Astrocyte (in vitro differentiated cells and primary cell): ENCODE data around the gene PPM1L. TPM values are rescaled to one million over a fixed set of nuclear protein-coding genes. Genes with fewer than 3 reads are reported as not detected.

Experiments
- DNase-seq: peaks from one replicate; pipeline ENCODE4 v3.0.0-alpha.2; 2010; ENCODE audit warnings: low read depth
- FAIRE-seq: peaks from 2 replicates; lab custom pipeline; 2011; peaks lifted over from hg19 to GRCh38; lab: Jason Lieb, UNC
- H2AFZ ChIP-seq: 2 replicates; pipeline ENCODE4 v1.6.0; 2012; ENCODE audit warnings: low read depth, low read length, inconsistent platforms
- H3K27ac ChIP-seq: 2 replicates; pipeline ENCODE4 v1.5.1; 2011; ENCODE audit warnings: low read depth, low read length, inconsistent platforms
- H3K27me3 ChIP-seq: 2 replicates; pipeline ENCODE4 v1.6.0; 2011; ENCODE audit warnings: low read length, inconsistent platforms; ENCODE audit not compliant: insufficient read depth
- H3K36me3 ChIP-seq: 2 replicates; pipeline ENCODE4 v1.5.1; 2011; ENCODE audit warnings: low read length, inconsistent platforms; ENCODE audit not compliant: insufficient read depth
- H3K4me1 ChIP-seq: 2 replicates; pipeline ENCODE4 v1.5.1; 2011; ENCODE audit warnings: low read length, inconsistent platforms; ENCODE audit not compliant: insufficient read depth
- H3K4me2 ChIP-seq: 2 replicates; pipeline ENCODE4 v1.6.0; 2012; ENCODE audit warnings: low read length, inconsistent platforms
- H3K4me3 ChIP-seq: 2 replicates; pipeline ENCODE4 v1.5.1; 2011; ENCODE audit warnings: low read depth, mild to moderate bottlenecking, low read length, inconsistent platforms; ENCODE audit not compliant: insufficient read depth
- H3K79me2 ChIP-seq: 2 replicates; pipeline ENCODE4 v1.6.0; 2012; ENCODE audit warnings: mild to moderate bottlenecking, low read length, inconsistent platforms; ENCODE audit not compliant: insufficient read depth
- H3K9ac ChIP-seq: 2 replicates; pipeline ENCODE4 v1.6.0; 2012; ENCODE audit warnings: mild to moderate bottlenecking, low read length, inconsistent platforms
- H3K9me3 ChIP-seq: 2 replicates; pipeline ENCODE4 v1.5.1; 2012; ENCODE audit warnings: low read depth, mild to moderate bottlenecking, low read length, inconsistent platforms; ENCODE audit not compliant: insufficient read depth
- H4K20me1 ChIP-seq: 2 replicates; pipeline ENCODE4 v1.6.0; 2012; ENCODE audit warnings: low read length, inconsistent platforms; ENCODE audit not compliant: insufficient read depth
- H3K27ac Mint-ChIP-seq: one replicate; pipeline ENCODE4 v1.8.0; 2021; ENCODE audit warnings: mild to moderate bottlenecking, mixed read lengths; ENCODE audit not compliant: unreplicated experiment
- H3K27me3 Mint-ChIP-seq: one replicate; pipeline ENCODE4 v1.8.0; 2021; ENCODE audit warnings: low read depth, mixed read lengths; ENCODE audit not compliant: unreplicated experiment
- H3K36me3 Mint-ChIP-seq: one replicate; pipeline ENCODE4 v1.8.0; 2021; ENCODE audit warnings: low read depth, mixed read lengths; ENCODE audit not compliant: unreplicated experiment
- H3K4me1 Mint-ChIP-seq: one replicate; pipeline ENCODE4 v1.8.0; 2021; ENCODE audit warnings: low read depth, mixed read lengths; ENCODE audit not compliant: unreplicated experiment
- H3K4me3 Mint-ChIP-seq: one replicate; pipeline ENCODE4 v1.8.0; 2021; ENCODE audit warnings: mild to moderate bottlenecking, moderate library complexity, mixed read lengths; ENCODE audit not compliant: unreplicated experiment
- H3K9me3 Mint-ChIP-seq: one replicate; pipeline ENCODE4 v1.8.0; 2021; ENCODE audit warnings: mild to moderate bottlenecking, mixed read lengths; ENCODE audit not compliant: unreplicated experiment
- CTCF ChIP-seq: IDR thresholded peaks from 2 replicates; pipeline ENCODE4 v1.5.1; 2011; ENCODE audit warnings: low read depth, mild to moderate bottlenecking, inconsistent platforms, low read length, moderate library complexity; ENCODE audit not compliant: insufficient read depth
- EZH2 ChIP-seq: IDR thresholded peaks from 2 replicates; pipeline ENCODE4 v1.6.1; 2012; ENCODE audit warnings: mild to moderate bottlenecking, low read length, inconsistent platforms; ENCODE audit not compliant: insufficient read depth
- total RNA-seq: library from RNA; stranded (reverse); gene quantifications from 2 replicates; pipeline ENCODE4 v1.2.1, GENCODE V29; 2021

Gene PPM1L
- total RNA-seq, 1 donor from 2014 or later: 6.3 TPM

GRCh38 chr3:160768031-160768430 lies 12.0 kb downstream of the PPM1L start:
- Mint-ChIP-seq H3K9me3 (no peaks in the 10 kb centered on the region), H3K27me3 (no peaks in the 10 kb centered on the region), H3K36me3 (no peaks in the 10 kb centered on the region), H3K4me3 (no peak overlapping the region), H3K27ac (no peak overlapping the region), H3K4me1 (no peaks in the 10 kb centered on the region)
- FAIRE-seq: no peak
- Histone ChIP-seq H3K4me2 (no peak overlapping the region), H3K4me3 (no peak overlapping the region), H4K20me1 (no peaks in the 10 kb centered on the region), H2AFZ (no peak overlapping the region), H3K79me2 (no peaks in the 10 kb centered on the region), H3K4me1 (no peaks in the 10 kb centered on the region), H3K9me3 (no peaks in the 10 kb centered on the region), H3K27me3 (no peaks in the 10 kb centered on the region), H3K27ac (no peak overlapping the region), H3K36me3 (no peaks in the 10 kb centered on the region), H3K9ac (no peak overlapping the region)
- TF ChIP-seq CTCF (no peak), EZH2 (no peak)
- DNase-seq: no peak

- Histone ChIP-seq H3K36me3 (no peaks in the 10 kb centered on the region), H3K27ac (no peak overlapping the region), H2AFZ (no peak overlapping the region), H3K9ac (no peak overlapping the region), H3K4me1 (no peaks in the 10 kb centered on the region), H3K4me2 (no peak overlapping the region), H4K20me1 (no peaks in the 10 kb centered on the region), H3K9me3 (no peaks in the 10 kb centered on the region), H3K27me3 (no peaks in the 10 kb centered on the region), H3K79me2 (no peaks in the 10 kb centered on the region), H3K4me3 (no peak overlapping the region)
- no peak for TF ChIP-seq CTCF
- no peak for TF ChIP-seq EZH2
- Mint-ChIP-seq H3K4me1 (no peaks in the 10 kb centered on the region), H3K9me3 (no peaks in the 10 kb centered on the region), H3K4me3 (no peak overlapping the region), H3K27me3 (no peaks in the 10 kb centered on the region), H3K27ac (no peak overlapping the region), H3K36me3 (no peaks in the 10 kb centered on the region)
- FAIRE-seq (no peak), DNase-seq (no peak)
Measured at GRCh38 chr3:160768918-160769317, 12.9 kb downstream of the PPM1L start.

- Histone ChIP-seq H3K9me3 (no peaks in the 10 kb centered on the region), H3K79me2 (no peaks in the 10 kb centered on the region), H3K4me1 (no peaks in the 10 kb centered on the region), H3K4me3 (no peak overlapping the region), H3K9ac (no peak overlapping the region), H3K27ac (no peak overlapping the region), H3K27me3 (no peaks in the 10 kb centered on the region), H3K4me2 (no peak overlapping the region), H4K20me1 (no peaks in the 10 kb centered on the region), H3K36me3 (no peaks in the 10 kb centered on the region), H2AFZ (no peak overlapping the region)
- no peaks in the 10 kb centered on the region for H3K9me3 Mint-ChIP-seq
- no peak for TF ChIP-seq EZH2
- TF ChIP-seq CTCF: no peak
- DNase-seq (no peak), FAIRE-seq (no peak)
- no peaks in the 10 kb centered on the region for H3K36me3 Mint-ChIP-seq
- H3K27ac Mint-ChIP-seq: no peak overlapping the region
- no peaks in the 10 kb centered on the region for H3K4me1 Mint-ChIP-seq
- H3K4me3 Mint-ChIP-seq: no peak overlapping the region
- no peaks in the 10 kb centered on the region for H3K27me3 Mint-ChIP-seq
Measured at GRCh38 chr3:160771811-160772459, 15.9 kb downstream of the PPM1L start.
